Body of pancreas (tissue), 4 donors: ENCODE results near the gene RAD51B. TPM values are rescaled to one million over a fixed set of nuclear protein-coding genes. Genes with fewer than 3 reads are reported as not detected.

Experiments used
- ATAC-seq: fragments of 150-250 bp; one replicate; pipeline ENCODE4 v1.9.1; 2016
- DNase-seq, 4 donors: peaks; one replicate each; pipeline ENCODE4 v3.0.0-alpha.2; 2019
- H3K27ac ChIP-seq, 4 donors: fragments of 200-600 bp; sonication (generic); 1 replicate in 3 of 4; 2 replicates in 1 of 4; pipeline versions ENCODE4 v1.5.1 to v1.6.1; 2016 to 2019; ENCODE audit warnings: mild to moderate bottlenecking in 1 of 4, mixed read lengths in 1 of 4, moderate library complexity in 1 of 4
- H3K27me3 ChIP-seq, 2 donors: fragments of 200-600 bp; sonication (generic); one replicate each; pipeline ENCODE4 v1.6.0; 2016; ENCODE audit warnings: mild to moderate bottlenecking in 1 of 2
- H3K36me3 ChIP-seq, 2 donors: fragments of 200-600 bp; sonication (generic); replicated peaks in 1 of 2; 2 replicates each; pipeline ENCODE4 v1.5.1; 2016; ENCODE audit warnings: low read depth in 2 of 2; ENCODE audit not compliant: insufficient read depth in 1 of 2
- H3K4me1 ChIP-seq: fragments of 200-600 bp; sonication (generic); one replicate; pipeline ENCODE4 v1.6.0; 2016
- H3K4me3 ChIP-seq, 2 donors: fragments of 200-600 bp; sonication (generic); 1 replicate in 1 of 2; 2 replicates in 1 of 2; pipeline ENCODE4 v1.5.1; 2016 to 2019
- H3K9me3 ChIP-seq, 3 donors: fragments of 200-600 bp; sonication (generic); 1 replicate in 2 of 3; 2 replicates in 1 of 3; pipeline ENCODE4 v1.5.1; 2016
- CTCF ChIP-seq, 7 experiments: fragments of 450-650 bp in 4 of 7; fragments of 200-600 bp in 3 of 7; sonication (generic) in 3 of 7; IDR thresholded peaks; one replicate each; pipeline ENCODE4 v1.5.1; 2016 to 2019; ENCODE audit warnings: antibody characterized with exemption in 7 of 7
- POLR2A ChIP-seq, 3 donors: fragments of 450-650 bp; IDR thresholded peaks; one replicate each; pipeline ENCODE4 v1.6.1; 2016; ENCODE audit warnings: antibody characterized with exemption in 3 of 3, mild to moderate bottlenecking in 2 of 3
- WGBS, 2 donors: methylation state at CpG; one replicate each; pipeline ENCODE4 v1.1.5; 2017; 5-methylcytosine and 5-hydroxymethylcytosine counted together
- intact Hi-C: fragments of 100-400 bp; cut with DNase I; formaldehyde crosslinking; loops from one replicate; pipeline ENCODE4 v1.15.1; 2023
- total RNA-seq, 2 donors: library from RNA; depleted of rRNA; stranded (reverse); fragments of >200 nt; gene quantifications; one replicate each; pipeline ENCODE4 v1.1.0, GENCODE V29; 2016

RAD51B gene
- total RNA-seq, 2 donors from 2014 or later = 12.2 to 29.6 TPM

- Histone ChIP-seq H3K27me3 (no peaks in the 10 kb centered on the region), H3K36me3 (no peaks in the 10 kb centered on the region), H3K27ac (no peak overlapping the region), H3K4me1 (peaks cover 6% of the 10 kb centered on the region), H3K9me3 (no peaks in the 10 kb centered on the region), H3K4me3 (no peak overlapping the region)
- ATAC-seq (no peak), DNase-seq (no peak)
- intact Hi-C loops = no loop called here
- WGBS, 2 donors = 64 to 81% methylated on average over 3 of the region's 3 CpGs
- no peak for TF ChIP-seq POLR2A (IDR thresholded peaks at IDR 0.05)
- no peak for TF ChIP-seq CTCF (IDR thresholded peaks at IDR 0.05)
Measured at GRCh38 chr14:68082698-68083291, 263.2 kb downstream of the RAD51B start.

GRCh38 chr14:68084256-68084655, 264.7 kb downstream of the RAD51B start:
- no peak for ATAC-seq

DNA sequence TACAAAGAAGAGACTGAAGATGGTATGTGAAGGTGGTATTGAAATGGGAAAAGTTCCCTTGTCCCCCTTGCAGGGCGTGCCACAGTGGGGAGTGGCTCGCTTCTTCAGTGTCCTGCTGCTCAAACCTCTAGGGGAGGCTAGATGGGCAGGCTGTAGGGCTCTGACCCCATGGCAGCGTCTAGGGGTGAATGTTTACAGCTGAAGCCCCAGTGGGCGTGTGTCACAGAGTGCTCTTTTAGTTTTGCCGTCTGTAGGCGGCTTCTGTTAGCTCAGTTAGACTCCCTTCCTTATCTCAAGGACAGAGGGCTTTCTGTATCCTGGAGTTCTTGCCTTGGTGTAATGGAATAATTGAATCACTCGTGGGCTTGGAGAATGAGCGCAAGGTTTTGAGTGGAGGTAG, 266.2 kb downstream of the RAD51B start:
- no peaks in the 10 kb centered on the region for H3K27me3 ChIP-seq
- H3K4me1 ChIP-seq = peaks cover 6% of the 10 kb centered on the region
- no peak overlapping the region for H3K27ac ChIP-seq
- DNase-seq (peak in 1 of 4 donors; percentile 7), ATAC-seq (no peak)
- H3K36me3 ChIP-seq = no peaks in the 10 kb centered on the region
- TF ChIP-seq POLR2A (IDR thresholded peaks at IDR 0.05) = no peak
- no peak for TF ChIP-seq CTCF (IDR thresholded peaks at IDR 0.05)
- intact Hi-C loops = no loop called here
- no peaks in the 10 kb centered on the region for H3K9me3 ChIP-seq
- no peak overlapping the region for H3K4me3 ChIP-seq
- WGBS, 2 donors = 50 to 63% methylated on average over 8 of the region's 8 CpGs

More at GRCh38 chr14:68084256-68084655, 264.7 kb downstream of the RAD51B start:
- intact Hi-C loops = no loop called here
- H3K27ac ChIP-seq = no peak overlapping the region
- H3K4me1 ChIP-seq = peaks cover 6% of the 10 kb centered on the region
- H3K4me3 ChIP-seq = no peak overlapping the region
- H3K36me3 ChIP-seq = no peaks in the 10 kb centered on the region
- no peaks in the 10 kb centered on the region for H3K27me3 ChIP-seq
- H3K9me3 ChIP-seq = no peaks in the 10 kb centered on the region
- TF ChIP-seq POLR2A (IDR thresholded peaks at IDR 0.05) = no peak
- peak in 4 of 7 experiments; percentile 11 to 22 (median 20) for TF ChIP-seq CTCF (IDR thresholded peaks at IDR 0.05)
- DNase-seq = no peak

GRCh38 chr14:68088451-68088854, 268.9 kb downstream of the RAD51B start:
- WGBS, 2 donors = 71 to 87% methylated on average over 5 of the region's 5 CpGs
- no peak for DNase-seq
- no peak for ATAC-seq
- TF ChIP-seq POLR2A (IDR thresholded peaks at IDR 0.05) = no peak
- TF ChIP-seq CTCF (IDR thresholded peaks at IDR 0.05) = no peak
- no peaks in the 10 kb centered on the region for H3K36me3 ChIP-seq
- peaks cover 6% of the 10 kb centered on the region for H3K4me1 ChIP-seq
- no peaks in the 10 kb centered on the region for H3K27me3 ChIP-seq
- intact Hi-C loops = no loop called here
- no peak overlapping the region for H3K4me3 ChIP-seq
- no peaks in the 10 kb centered on the region for H3K9me3 ChIP-seq
- no peak overlapping the region for H3K27ac ChIP-seq

DNA sequence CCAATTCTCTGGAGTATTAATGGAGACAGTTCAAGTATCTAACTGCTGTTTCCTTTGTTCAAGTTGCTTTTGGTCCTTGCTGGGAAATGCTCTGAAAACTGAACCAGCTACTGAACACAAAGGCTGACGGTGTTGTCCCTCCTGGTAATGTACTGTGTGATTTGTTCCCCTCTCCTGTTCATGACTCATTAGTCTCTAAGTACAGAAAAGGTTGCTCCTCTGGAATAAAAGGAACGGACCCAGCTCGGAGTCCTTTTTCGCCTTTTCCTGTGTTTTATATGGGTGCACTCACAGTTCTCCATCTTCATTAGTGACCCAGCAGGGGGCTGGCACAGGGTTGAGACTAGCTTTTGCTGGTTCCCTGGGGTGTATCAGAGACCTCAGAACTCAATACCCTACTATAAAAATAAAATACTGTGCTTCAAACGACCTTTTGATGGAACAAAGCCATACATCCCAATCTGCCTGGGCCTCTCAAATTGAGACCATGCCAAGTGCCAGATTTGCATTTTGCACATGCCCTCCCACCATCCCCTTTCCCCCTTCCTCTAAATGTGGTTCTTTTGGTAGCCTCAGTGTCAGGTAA, 269.7 kb downstream of the RAD51B start:
- DNase-seq = no peak
- Histone ChIP-seq H3K27ac (no peak overlapping the region), H3K9me3 (no peaks in the 10 kb centered on the region), H3K36me3 (no peaks in the 10 kb centered on the region), H3K4me3 (no peak overlapping the region), H3K4me1 (peaks cover 6% of the 10 kb centered on the region), H3K27me3 (no peaks in the 10 kb centered on the region)
- no peak for ATAC-seq
- 70% methylated on average over 5 of the region's 5 CpGs for WGBS, 2 donors
- TF ChIP-seq POLR2A (IDR thresholded peaks at IDR 0.05) = no peak
- no peak for TF ChIP-seq CTCF (IDR thresholded peaks at IDR 0.05)
- intact Hi-C loops = no loop called here
